ENCODE results near the gene NTMT1.

GRCh38 chr9:129579294-129579693 is 46.7 kb upstream of the NTMT1 start:
- TF ChIP-seq, protein P1, sequence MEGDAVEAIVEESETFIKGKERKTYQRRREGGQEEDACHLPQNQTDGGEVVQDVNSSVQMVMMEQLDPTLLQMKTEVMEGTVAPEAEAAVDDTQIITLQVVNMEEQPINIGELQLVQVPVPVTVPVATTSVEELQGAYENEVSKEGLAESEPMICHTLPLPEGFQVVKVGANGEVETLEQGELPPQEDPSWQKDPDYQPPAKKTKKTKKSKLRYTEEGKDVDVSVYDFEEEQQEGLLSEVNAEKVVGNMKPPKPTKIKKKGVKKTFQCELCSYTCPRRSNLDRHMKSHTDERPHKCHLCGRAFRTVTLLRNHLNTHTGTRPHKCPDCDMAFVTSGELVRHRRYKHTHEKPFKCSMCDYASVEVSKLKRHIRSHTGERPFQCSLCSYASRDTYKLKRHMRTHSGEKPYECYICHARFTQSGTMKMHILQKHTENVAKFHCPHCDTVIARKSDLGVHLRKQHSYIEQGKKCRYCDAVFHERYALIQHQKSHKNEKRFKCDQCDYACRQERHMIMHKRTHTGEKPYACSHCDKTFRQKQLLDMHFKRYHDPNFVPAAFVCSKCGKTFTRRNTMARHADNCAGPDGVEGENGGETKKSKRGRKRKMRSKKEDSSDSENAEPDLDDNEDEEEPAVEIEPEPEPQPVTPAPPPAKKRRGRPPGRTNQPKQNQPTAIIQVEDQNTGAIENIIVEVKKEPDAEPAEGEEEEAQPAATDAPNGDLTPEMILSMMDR (conservative IDR thresholded peaks at IDR 0.05; ENCODE audit: low read depth, low read length) = no peak
- no peak for TF ChIP-seq EZH2 (IDR thresholded peaks at IDR 0.05; ENCODE audit: borderline replicate concordance, low read depth, low read length, poor library complexity, severe bottlenecking)
